Smooth muscle cell (in vitro differentiated cells): ENCODE measurements around the gene ZC3HAV1L. TPM values are rescaled to one million over a fixed set of nuclear protein-coding genes. Genes with fewer than 3 reads are reported as not detected.

Source experiments
- DNase-seq: peaks from one replicate; lab custom pipeline; 2025; ENCODE audit not compliant: unreplicated experiment; lab: John Stamatoyannopoulos, UW
- H2AFZ ChIP-seq: fragments of 200-600 bp; sonication (generic); 2 replicates; pipeline ENCODE4 v1.6.0; 2016; ENCODE audit warnings: antibody characterized with exemption, low read depth, mild to moderate bottlenecking
- H3F3A ChIP-seq: fragments of 200-600 bp; sonication (generic); 2 replicates; pipeline ENCODE4 v1.6.0; 2017; ENCODE audit warnings: antibody characterized with exemption, low read depth
- H3K27ac ChIP-seq: fragments of 200-600 bp; sonication (generic); 2 replicates; pipeline ENCODE4 v1.5.1; 2016; ENCODE audit warnings: low read depth, mild to moderate bottlenecking
- H3K27me3 ChIP-seq: fragments of 200-600 bp; sonication (generic); 2 replicates; pipeline ENCODE4 v1.6.1; 2016; ENCODE audit warnings: low read depth, mild to moderate bottlenecking
- H3K36me3 ChIP-seq: fragments of 200-600 bp; sonication (generic); 2 replicates; pipeline ENCODE4 v1.5.1; 2016; ENCODE audit warnings: low read depth
- H3K4me1 ChIP-seq: fragments of 200-600 bp; sonication (generic); 2 replicates; pipeline ENCODE4 v1.5.1; 2016; ENCODE audit warnings: low read depth
- H3K4me2 ChIP-seq: fragments of 200-600 bp; sonication (generic); 2 replicates; pipeline ENCODE4 v1.6.0; 2016; ENCODE audit warnings: mild to moderate bottlenecking
- H3K4me3 ChIP-seq: fragments of 200-600 bp; sonication (generic); 2 replicates; pipeline ENCODE4 v1.5.1; 2016; ENCODE audit warnings: mild to moderate bottlenecking
- H3K79me2 ChIP-seq: fragments of 200-600 bp; sonication (generic); 2 replicates; pipeline ENCODE4 v1.6.0; 2016; ENCODE audit warnings: low read depth, mild to moderate bottlenecking
- H3K9ac ChIP-seq: fragments of 200-600 bp; sonication (generic); 2 replicates; pipeline ENCODE4 v1.6.0; 2016; ENCODE audit warnings: low read depth
- H3K9me3 ChIP-seq: fragments of 200-600 bp; sonication (generic); replicated peaks from 2 replicates; pipeline ENCODE4 v1.5.1; 2016; ENCODE audit warnings: low read depth
- H4K20me1 ChIP-seq: fragments of 200-600 bp; sonication (generic); 2 replicates; pipeline ENCODE4 v1.6.0; 2016; ENCODE audit warnings: low read depth
- WGBS: methylation state at CpG from one replicate; pipeline ENCODE4 v1.1.7; 2016; ENCODE audit warnings: low lambda C conversion rate; 5-methylcytosine and 5-hydroxymethylcytosine counted together
- polyA plus RNA-seq: library from polyadenylated mRNA; unstranded; fragments of >200 nt; fragmentation: Nextera tagmentation; extraction: Ambion mirVana; gene quantifications from 2 replicates; pipeline ENCODE4 v1.2.1, GENCODE V29; 2016
- total RNA-seq: library from RNA; depleted of rRNA; stranded (reverse); fragments of >200 nt; gene quantifications from 2 replicates; pipeline ENCODE4 v1.2.3, GENCODE V29; 2014
- TF ChIP-seq, protein P1 (sequence below): fragments of 200-600 bp; sonication (generic); IDR thresholded peaks from 2 replicates; pipeline ENCODE4 v1.5.1; 2017; ENCODE audit warnings: borderline replicate concordance, mild to moderate bottlenecking, antibody characterized with exemption; ENCODE audit not compliant: insufficient read depth, poor library complexity, severe bottlenecking

ZC3HAV1L gene
- total and polyA plus RNA-seq, 2 experiments from 2014 or later, result 17.0 to 47.2 TPM

DNA sequence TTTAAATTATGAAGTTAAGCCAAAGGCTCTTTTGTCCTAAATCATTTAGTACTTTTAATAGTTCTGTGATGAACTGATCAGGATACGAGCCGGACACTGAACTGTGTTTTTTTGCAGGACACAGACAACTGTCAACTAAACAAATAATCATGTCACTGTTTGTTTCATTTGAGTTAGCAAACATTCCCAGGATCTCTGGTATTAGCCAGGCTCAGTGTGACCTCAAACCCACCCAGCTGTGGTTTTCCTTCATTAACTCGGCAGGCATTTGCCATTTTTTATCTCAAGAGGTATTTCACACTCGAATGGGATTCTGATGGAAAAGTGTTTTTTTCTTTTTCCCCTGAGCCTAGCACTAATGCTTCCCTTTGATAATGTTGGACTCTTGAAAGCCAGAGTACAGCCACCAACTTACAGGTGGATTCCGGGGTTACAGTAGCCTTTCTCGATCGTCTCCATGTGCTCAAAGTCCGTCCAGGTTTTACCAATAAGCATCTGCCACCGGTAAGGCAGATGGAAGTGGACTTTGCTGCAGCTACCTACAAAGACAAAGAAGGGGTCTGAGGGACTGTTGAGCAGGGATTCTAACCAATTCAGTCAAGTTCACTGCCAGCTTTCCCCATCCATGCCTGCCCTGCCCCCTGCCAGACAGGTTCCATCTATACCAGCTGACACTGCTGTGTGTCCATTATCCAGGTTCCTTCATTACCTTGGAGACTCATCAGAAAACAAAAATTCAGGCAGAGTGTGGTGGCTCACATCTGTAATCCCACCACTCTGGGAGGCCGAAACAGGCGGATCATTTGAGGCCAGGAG is 40.2 kb upstream of the ZC3HAV1L start:
- Histone ChIP-seq H3K4me3 (no peak overlapping the region), H3K79me2 (no peaks in the 10 kb centered on the region), H2AFZ (no peak overlapping the region), H3K4me1 (no peaks in the 10 kb centered on the region), H3K27me3 (no peaks in the 10 kb centered on the region), H3K9ac (no peak overlapping the region), H3K36me3 (no peaks in the 10 kb centered on the region), H3F3A (no peaks in the 10 kb centered on the region), H3K9me3 (no peaks in the 10 kb centered on the region), H4K20me1 (no peaks in the 10 kb centered on the region), H3K4me2 (no peak overlapping the region), H3K27ac (no peak overlapping the region)
- WGBS, result 83% methylated on average over 11 of the region's 11 CpGs
- DNase-seq, result no peak
- TF ChIP-seq, protein P1, sequence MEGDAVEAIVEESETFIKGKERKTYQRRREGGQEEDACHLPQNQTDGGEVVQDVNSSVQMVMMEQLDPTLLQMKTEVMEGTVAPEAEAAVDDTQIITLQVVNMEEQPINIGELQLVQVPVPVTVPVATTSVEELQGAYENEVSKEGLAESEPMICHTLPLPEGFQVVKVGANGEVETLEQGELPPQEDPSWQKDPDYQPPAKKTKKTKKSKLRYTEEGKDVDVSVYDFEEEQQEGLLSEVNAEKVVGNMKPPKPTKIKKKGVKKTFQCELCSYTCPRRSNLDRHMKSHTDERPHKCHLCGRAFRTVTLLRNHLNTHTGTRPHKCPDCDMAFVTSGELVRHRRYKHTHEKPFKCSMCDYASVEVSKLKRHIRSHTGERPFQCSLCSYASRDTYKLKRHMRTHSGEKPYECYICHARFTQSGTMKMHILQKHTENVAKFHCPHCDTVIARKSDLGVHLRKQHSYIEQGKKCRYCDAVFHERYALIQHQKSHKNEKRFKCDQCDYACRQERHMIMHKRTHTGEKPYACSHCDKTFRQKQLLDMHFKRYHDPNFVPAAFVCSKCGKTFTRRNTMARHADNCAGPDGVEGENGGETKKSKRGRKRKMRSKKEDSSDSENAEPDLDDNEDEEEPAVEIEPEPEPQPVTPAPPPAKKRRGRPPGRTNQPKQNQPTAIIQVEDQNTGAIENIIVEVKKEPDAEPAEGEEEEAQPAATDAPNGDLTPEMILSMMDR, result no peak

- Histone ChIP-seq H3K27ac (no peak overlapping the region), H3K4me3 (no peak overlapping the region), H3K27me3 (no peaks in the 10 kb centered on the region), H3K79me2 (no peaks in the 10 kb centered on the region), H3K36me3 (no peaks in the 10 kb centered on the region), H3K9ac (no peak overlapping the region), H3K4me1 (no peaks in the 10 kb centered on the region), H2AFZ (peak overlapping the region; percentile 45), H3F3A (no peaks in the 10 kb centered on the region), H4K20me1 (no peaks in the 10 kb centered on the region), H3K4me2 (peak overlapping the region; percentile 47), H3K9me3 (no peaks in the 10 kb centered on the region)
- peak; percentile 4 for DNase-seq
- TF ChIP-seq, protein P1, result peak; percentile 85
- WGBS, result 34% methylated on average over 9 of the region's 9 CpGs
These were observed 39.3 kb upstream of the ZC3HAV1L start for GRCh38 chr7:139075031-139075652.

GRCh38 chr7:139072796-139073195 is 37.0 kb upstream of the ZC3HAV1L start:
- no peaks in the 10 kb centered on the region for H3K36me3 ChIP-seq

More at GRCh38 chr7:139072796-139073195, 37.0 kb upstream of the ZC3HAV1L start:
- Histone ChIP-seq H3K79me2 (no peaks in the 10 kb centered on the region), H3K9ac (no peak overlapping the region), H2AFZ (no peak overlapping the region), H3K4me1 (no peaks in the 10 kb centered on the region), H3K4me2 (no peak overlapping the region), H3K27ac (no peak overlapping the region), H3F3A (no peaks in the 10 kb centered on the region), H4K20me1 (no peaks in the 10 kb centered on the region), H3K4me3 (no peak overlapping the region), H3K9me3 (no peaks in the 10 kb centered on the region), H3K27me3 (no peaks in the 10 kb centered on the region)
- WGBS, result 95% methylated on average over 8 of the region's 8 CpGs
- no peak for DNase-seq
- TF ChIP-seq, protein P1, result no peak
